OCI-LY3 (cell line): Measurements from ENCODE around the gene SLC45A2.
"Not testable (repeated sequence)": the region's sequence is repeated elsewhere in the genome, so short reads cannot be mapped to it uniquely, and the experiment has no call there.

Experiments
- H2AFZ ChIP-seq: fragments of 200-600, 300-600 bp; shearing (Covaris generic); 2 replicates; pipeline ENCODE4 v1.6.0; 2014; ENCODE audit warnings: antibody characterized with exemption, low read depth, low read length
- H3K27ac ChIP-seq: fragments of 200-600, 300-600 bp; sonication (generic); 2 replicates; pipeline ENCODE4 v1.5.1; 2014; ENCODE audit warnings: mild to moderate bottlenecking, low read length, moderate library complexity, mixed read lengths
- H3K27me3 ChIP-seq: fragments of 200-600, 300-600 bp; sonication (generic); 2 replicates; pipeline ENCODE4 v1.6.1; 2014; ENCODE audit warnings: low read depth, low read length, mixed read lengths
- H3K36me3 ChIP-seq: fragments of 200-600, 300-600 bp; sonication (generic); replicated peaks from 2 replicates; pipeline ENCODE3; 2014; ENCODE audit warnings: low read depth, low read length, mixed read lengths
- H3K4me1 ChIP-seq: fragments of 300-600, 200-600 bp; sonication (generic); 2 replicates; pipeline ENCODE4 v1.6.1; 2014; ENCODE audit warnings: low read length, mixed read lengths
- H3K4me2 ChIP-seq: fragments of 200-600, 300-600 bp; sonication (generic); 2 replicates; pipeline ENCODE4 v1.6.1; 2014; ENCODE audit warnings: low read length, mixed read lengths
- H3K4me3 ChIP-seq: fragments of 300-600, 200-600 bp; sonication (generic); 2 replicates; pipeline ENCODE4 v1.5.1; 2014; ENCODE audit warnings: antibody characterized with exemption, mild to moderate bottlenecking, low read length, moderate library complexity
- H3K79me2 ChIP-seq: fragments of 300-600, 200-600 bp; shearing (Covaris generic); 2 replicates; pipeline ENCODE4 v1.6.1; 2014; ENCODE audit warnings: mild to moderate bottlenecking, low read length, mixed read lengths
- H3K9ac ChIP-seq: fragments of 300-600, 200-600 bp; shearing (Covaris generic); 2 replicates; pipeline ENCODE4 v1.6.0; 2014; ENCODE audit warnings: mild to moderate bottlenecking, low read length, moderate library complexity
- H3K9me3 ChIP-seq: fragments of 200-600, 300-600 bp; shearing (Covaris generic); 2 replicates; pipeline ENCODE4 v1.6.1; 2014; ENCODE audit warnings: low read length, mixed read lengths; ENCODE audit not compliant: insufficient read depth
- H4K20me1 ChIP-seq: fragments of 200-600, 300-600 bp; sonication (generic); 2 replicates; pipeline ENCODE4 v1.6.1; 2016; ENCODE audit warnings: low read length, mixed read lengths; ENCODE audit not compliant: insufficient read depth
- CTCF ChIP-seq: fragments of 200-600, 300-600 bp; sonication (generic); IDR thresholded peaks from 2 replicates; pipeline ENCODE4 v1.5.1; 2014; ENCODE audit warnings: antibody characterized with exemption, low read length, low read depth
- EZH2phosphoT487 ChIP-seq: fragments of 200-600 bp; shearing (Covaris generic); IDR thresholded peaks from 2 replicates; pipeline ENCODE4 v1.6.1; 2018; ENCODE audit warnings: antibody characterized with exemption, mixed run types, low read depth

Gene SLC45A2

GRCh38 chr5:33921002-33921401, 63.5 kb downstream of the SLC45A2 start:
- H3K36me3 ChIP-seq: no peaks in the 10 kb centered on the region
- H3K9ac ChIP-seq: no peak overlapping the region
- H3K4me2 ChIP-seq: no peak overlapping the region
- H3K4me3 ChIP-seq: no peak overlapping the region
- H3K4me1 ChIP-seq: peaks cover 14% of the 10 kb centered on the region
- H3K9me3 ChIP-seq: 0 out of 2 replicates have a peak, but pooled peaks cover 4% of the 10 kb centered on the region
- TF ChIP-seq CTCF (no peak), EZH2phosphoT487 (no peak)
- no peaks in the 10 kb centered on the region for H3K27me3 ChIP-seq
- no peak overlapping the region for H2AFZ ChIP-seq
- H3K79me2 ChIP-seq: no peaks in the 10 kb centered on the region
- no peak overlapping the region for H3K27ac ChIP-seq
- no peaks in the 10 kb centered on the region for H4K20me1 ChIP-seq

GRCh38 chr5:33914844-33915243, 69.6 kb downstream of the SLC45A2 start:
- not testable (repeated sequence) for H3K9me3 ChIP-seq, H3K4me1 ChIP-seq, H3K36me3 ChIP-seq, H3K4me3 ChIP-seq, H3K4me2 ChIP-seq, H3K79me2 ChIP-seq, H2AFZ ChIP-seq, H4K20me1 ChIP-seq, H3K9ac ChIP-seq, H3K27me3 ChIP-seq, H3K27ac ChIP-seq

GRCh38 chr5:33906248-33906647, 78.2 kb downstream of the SLC45A2 start:
- not testable (repeated sequence) for H3K27ac ChIP-seq, H3K9me3 ChIP-seq, H3K4me3 ChIP-seq, H3K27me3 ChIP-seq, H3K36me3 ChIP-seq, H3K4me1 ChIP-seq, H3K79me2 ChIP-seq, H3K4me2 ChIP-seq, H4K20me1 ChIP-seq, H2AFZ ChIP-seq, H3K9ac ChIP-seq

GRCh38 chr5:33905381-33905780, 79.1 kb downstream of the SLC45A2 start:
- TF ChIP-seq CTCF: no peak
- TF ChIP-seq EZH2phosphoT487: no peak
- H3K4me3 ChIP-seq: no peak overlapping the region

GRCh38 chr5:33903118-33903517, 81.4 kb downstream of the SLC45A2 start:
- H2AFZ ChIP-seq: no peak overlapping the region
- no peaks in the 10 kb centered on the region for H4K20me1 ChIP-seq
- H3K9me3 ChIP-seq: peaks cover 7% of the 10 kb centered on the region; the same call in 1 of the 2 replicates
- no peaks in the 10 kb centered on the region for H3K79me2 ChIP-seq
- H3K27me3 ChIP-seq: no peaks in the 10 kb centered on the region
- TF ChIP-seq EZH2phosphoT487 (no peak), CTCF (no peak)
- no peaks in the 10 kb centered on the region for H3K4me1 ChIP-seq
- no peaks in the 10 kb centered on the region for H3K36me3 ChIP-seq
- no peak overlapping the region for H3K4me3 ChIP-seq
- no peak overlapping the region for H3K9ac ChIP-seq
- H3K4me2 ChIP-seq: no peak overlapping the region
- no peak overlapping the region for H3K27ac ChIP-seq

More at GRCh38 chr5:33905381-33905780, 79.1 kb downstream of the SLC45A2 start:
- no peak overlapping the region for H3K9ac ChIP-seq
- H3K27ac ChIP-seq: no peak overlapping the region
- peaks cover 7% of the 10 kb centered on the region; the same call in 1 of the 2 replicates for H3K9me3 ChIP-seq
- no peak overlapping the region for H2AFZ ChIP-seq
- no peaks in the 10 kb centered on the region for H4K20me1 ChIP-seq
- no peaks in the 10 kb centered on the region for H3K79me2 ChIP-seq
- H3K36me3 ChIP-seq: no peaks in the 10 kb centered on the region
- H3K4me1 ChIP-seq: no peaks in the 10 kb centered on the region
- no peak overlapping the region for H3K4me2 ChIP-seq
- H3K27me3 ChIP-seq: no peaks in the 10 kb centered on the region
